Stimulated activated CD4-positive, alpha-beta T cell treated with anti-CD3 and anti-CD28 coated beads, Interleukin-12 subunit alpha, Interleukin-12 subunit beta, amount 100 ng/mL, for 48 hours (primary cell): ENCODE data around the gene NTSR2.
"Not testable (repeated sequence)": the region's sequence is repeated elsewhere in the genome, so short reads cannot be mapped to it uniquely, and the experiment has no call there.

ENCODE experiments used
- DNase-seq, 3 donors: peaks; one replicate each; pipeline ENCODE4 v3.0.0-alpha.2; 2020; ENCODE audit warnings: low read depth in 2 of 3, low spot score in 1 of 3

NTSR2 gene

DNA sequence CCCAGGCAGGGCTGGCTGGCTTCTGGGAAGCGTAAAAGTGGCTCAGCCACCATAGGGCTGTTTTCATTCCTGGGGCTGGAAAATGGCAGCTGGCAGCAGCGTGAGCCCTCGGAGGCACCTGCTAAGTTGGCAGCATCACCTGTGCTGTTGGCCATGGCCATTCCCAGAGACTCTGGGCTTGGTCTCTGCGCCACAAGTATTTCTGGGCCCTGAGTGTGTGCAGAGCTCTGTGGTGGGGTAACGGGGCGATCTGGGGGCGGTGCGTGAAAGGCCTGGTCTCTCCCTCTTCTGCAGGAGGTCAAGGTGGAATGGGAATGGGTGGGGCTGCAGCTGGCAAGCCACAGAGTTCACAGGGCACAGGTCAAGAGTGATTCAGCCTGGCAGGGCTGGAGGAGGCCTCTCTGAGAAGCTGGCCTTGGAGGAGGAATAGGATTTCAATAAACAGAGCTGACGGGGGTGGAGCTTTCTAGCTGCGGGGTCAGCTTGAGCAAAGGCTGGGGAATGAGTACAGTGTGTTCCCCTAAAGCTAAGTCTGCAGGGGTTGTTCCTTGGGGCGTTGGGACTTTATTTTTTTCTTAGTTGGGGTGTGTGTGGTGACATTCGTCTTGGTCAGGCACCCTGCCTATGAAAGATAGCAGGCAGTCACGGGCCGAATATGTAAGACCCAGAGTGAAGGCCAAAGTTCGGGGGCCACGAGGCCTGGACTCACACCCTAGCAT is 10.3 kb upstream of the NTSR2 start:
- no peak for DNase-seq

DNA sequence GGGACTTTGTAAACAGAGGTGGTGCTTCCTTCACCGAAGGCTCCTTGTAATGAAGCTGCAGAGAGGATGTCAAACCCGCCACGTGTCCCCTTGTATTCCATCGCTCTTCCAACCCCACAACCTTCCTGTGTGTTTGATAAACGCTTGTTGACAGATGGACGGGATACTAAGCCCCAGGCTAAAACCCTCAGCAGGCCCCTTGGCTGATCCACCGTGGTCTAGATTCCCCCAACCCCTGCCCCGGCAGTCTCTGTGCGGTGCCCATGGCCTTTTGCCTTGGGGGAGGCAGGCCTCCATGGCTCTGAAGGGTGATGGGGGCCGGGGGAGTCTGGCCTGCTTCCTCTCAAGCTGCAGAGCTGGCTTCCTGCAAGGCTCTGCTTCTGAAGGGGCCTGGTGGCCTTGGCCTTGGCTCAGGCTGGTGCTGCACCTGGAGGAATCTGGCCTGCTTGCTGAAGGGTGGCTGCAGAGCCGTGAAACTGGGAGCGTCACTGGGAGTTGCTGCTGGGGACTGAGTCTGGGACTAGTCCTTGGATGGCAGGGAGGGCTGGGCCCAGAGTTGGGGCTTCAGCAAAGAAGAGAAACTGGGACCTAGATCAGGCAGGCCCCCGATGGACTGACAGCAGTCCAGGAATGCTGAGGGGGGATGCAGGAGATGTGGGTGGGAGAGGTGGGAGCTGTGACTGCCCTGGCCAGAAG is 9.6 kb upstream of the NTSR2 start:
- no peak for DNase-seq

DNA sequence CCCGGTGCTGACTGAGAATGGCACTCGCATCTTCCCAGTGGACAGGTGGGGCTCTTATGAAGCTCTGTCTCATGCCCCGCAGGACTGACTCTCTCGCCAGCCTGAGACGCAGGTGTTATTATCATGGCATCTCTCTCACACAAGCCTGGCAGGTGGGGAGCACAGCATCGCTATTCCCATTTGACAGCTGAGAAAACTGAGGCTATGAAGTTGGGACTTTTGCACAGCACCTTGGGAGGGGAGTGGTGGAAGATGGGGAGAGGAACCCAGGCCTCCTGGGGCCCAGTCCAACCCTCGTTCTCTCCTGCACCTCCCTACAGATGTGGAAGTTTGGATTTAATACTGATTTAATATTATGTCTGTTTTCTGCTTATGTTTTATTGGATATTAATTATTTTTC is 9.0 kb upstream of the NTSR2 start:
- no peak for DNase-seq

DNA sequence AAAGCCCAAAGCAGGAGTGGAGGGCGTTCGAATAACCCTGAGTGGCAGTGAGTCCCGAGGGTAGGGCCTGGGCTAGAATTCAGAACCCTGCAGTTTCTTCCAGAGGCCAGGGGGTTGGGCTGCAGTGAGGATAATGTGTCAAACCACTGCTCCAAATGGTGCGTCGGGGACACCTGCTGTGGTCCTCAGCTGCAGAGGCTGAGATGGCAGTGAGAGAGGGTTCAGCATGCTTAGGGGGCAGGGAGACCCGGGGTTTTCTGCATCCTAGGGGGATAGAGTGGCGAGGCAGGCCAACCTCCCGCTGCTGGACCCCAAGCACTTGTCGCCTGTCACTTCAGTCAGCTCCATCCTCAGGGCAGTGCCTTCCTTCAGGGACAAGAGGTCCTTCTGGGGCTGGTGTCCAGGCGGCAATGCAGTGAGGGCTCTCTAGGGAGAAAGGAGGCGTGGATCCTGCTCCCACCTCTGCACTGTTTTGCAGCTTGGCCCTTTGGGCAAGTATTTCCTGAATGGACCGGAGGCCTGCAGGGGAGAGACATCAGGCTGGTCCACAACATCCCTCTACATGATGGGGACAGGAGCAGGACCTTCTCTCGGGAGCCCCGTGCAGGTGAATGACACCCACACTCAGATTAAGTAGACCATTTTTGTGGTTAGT is 8.4 kb upstream of the NTSR2 start:
- no peak for DNase-seq

DNA sequence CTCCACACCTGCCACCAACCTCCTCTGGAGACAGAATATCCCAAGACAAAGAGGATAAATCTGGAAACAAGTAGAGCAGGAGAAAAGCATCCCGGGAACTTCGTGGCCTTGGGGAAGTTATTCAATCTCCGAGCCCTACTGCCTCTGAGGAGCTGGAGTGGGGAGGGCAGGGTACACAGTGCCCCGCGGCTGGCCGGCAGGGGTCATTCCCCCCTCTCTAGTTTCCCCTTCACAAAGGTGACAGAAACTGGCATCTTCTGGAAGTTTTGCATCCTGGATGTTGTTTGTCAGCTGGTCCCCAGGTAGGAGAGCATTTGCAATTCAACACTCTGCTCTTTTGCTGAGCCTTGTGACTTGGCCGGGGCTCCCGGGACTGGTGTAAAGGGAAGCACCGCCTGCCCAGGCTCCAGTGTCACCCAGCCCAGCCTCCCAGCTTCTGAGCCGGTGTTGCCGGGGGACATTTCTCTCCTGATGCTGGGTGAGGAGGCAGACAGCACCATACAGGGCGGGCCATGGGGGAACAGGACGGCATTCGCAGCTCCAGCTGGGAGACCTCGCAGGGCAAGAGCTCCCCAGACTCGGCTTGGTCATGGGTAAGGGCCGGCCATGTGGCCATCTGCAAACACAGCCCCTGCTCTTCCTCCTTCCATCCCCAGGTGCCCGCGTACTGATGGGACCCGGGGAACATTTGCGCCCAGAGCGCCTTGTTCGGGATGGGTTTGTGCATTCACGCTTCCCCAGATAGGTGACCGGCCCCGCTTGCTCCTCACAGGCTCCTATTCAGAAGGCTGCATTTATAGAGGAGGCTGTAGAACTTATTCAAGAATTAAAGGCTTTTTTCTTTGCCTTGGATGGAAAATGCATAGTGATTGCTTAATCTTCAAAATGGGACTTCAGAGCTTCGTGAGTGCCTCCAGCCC is 7.4 kb upstream of the NTSR2 start:
- DNase-seq: no peak

DNA sequence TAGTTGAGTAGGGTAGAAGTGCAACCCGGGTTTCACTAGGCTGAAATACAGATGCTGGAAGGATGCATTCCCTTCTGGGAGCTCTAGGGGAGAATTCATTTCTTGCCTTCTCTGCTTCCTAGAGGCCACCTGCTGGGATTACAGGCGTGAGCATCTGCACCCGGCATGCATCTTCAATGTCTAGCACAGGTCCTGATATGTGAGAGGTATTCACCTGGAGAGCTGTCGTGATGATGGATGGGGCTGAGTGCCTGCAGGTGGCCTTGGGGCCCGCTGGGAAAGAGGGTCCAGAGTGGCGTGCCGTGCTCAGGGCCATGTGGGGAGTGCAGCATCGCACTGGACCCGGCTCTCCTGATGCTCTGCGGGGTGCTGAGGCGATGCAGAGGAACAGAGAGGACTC is 6.6 kb upstream of the NTSR2 start:
- no peak for DNase-seq

DNA sequence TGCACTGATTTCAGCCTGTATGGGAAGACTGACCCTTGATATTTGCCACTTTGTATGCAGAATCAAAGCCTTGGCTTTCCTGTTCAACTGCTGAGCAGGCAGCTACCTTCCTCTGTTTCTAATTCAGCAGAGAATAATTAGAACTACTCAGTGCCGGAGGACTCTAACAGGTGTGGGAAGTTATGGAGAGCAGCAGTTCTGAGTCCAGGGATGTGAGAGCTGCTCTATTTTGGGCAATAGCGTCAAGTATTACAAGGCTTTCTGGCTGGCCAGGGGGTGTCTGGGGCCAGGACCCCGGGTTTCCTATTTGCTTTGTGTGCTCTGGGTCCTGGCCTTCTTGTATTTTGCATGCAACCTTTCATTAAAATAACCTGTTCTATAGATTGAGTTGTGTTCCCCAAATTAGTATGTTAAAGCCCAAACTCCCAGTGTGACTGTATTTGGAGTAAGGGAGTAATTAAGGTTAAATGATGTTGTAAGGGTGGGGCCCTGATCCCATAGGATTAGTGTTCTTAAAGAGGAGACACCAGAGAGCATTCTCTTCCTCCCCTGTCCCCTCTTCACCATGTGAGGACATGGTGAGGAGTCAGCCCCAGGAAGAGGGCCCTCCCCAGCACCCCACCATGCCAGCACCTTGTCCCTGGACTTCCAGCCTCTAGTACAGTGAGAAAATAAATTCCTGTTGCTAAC is 5.6 kb upstream of the NTSR2 start:
- DNase-seq: no peak

DNA sequence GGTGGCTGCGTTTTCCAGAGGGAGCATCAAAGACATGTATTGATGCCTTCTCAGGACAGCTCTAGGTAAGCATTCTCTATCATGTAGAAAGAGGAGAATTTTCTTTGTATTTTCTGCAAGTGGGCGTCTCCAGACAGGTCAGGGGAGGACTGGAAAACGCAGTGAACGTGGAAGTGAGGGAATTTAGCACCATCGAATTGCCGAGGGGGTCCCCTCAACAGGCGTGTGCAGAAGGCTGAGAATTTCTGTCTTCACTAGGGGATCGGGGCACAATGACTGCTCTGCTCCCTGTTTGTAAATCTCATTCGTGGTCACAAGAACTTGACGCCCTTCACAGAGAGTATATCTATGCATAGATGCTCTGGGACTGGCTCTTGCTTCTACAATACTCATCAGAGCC is 5.0 kb upstream of the NTSR2 start:
- no peak for DNase-seq

DNA sequence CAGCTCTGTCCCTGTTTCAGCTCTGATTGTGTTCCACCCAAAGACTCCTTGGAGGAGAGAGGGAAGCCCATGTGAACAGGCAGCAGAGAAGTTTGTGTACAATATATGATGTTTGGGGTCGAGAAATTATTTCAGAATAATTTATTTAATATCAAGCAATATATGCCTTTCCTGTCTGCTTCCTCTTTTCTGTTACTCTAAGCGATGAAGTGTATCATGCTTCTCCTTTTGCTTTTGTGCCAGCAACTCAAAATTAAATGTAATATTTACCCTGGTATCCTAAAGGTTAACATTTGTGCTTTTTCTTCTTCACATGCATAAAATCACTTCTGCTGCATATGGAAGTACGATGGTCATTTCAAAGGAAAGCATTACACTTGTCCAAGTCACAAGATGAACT is 2.4 kb upstream of the NTSR2 start:
- no peak for DNase-seq

DNA sequence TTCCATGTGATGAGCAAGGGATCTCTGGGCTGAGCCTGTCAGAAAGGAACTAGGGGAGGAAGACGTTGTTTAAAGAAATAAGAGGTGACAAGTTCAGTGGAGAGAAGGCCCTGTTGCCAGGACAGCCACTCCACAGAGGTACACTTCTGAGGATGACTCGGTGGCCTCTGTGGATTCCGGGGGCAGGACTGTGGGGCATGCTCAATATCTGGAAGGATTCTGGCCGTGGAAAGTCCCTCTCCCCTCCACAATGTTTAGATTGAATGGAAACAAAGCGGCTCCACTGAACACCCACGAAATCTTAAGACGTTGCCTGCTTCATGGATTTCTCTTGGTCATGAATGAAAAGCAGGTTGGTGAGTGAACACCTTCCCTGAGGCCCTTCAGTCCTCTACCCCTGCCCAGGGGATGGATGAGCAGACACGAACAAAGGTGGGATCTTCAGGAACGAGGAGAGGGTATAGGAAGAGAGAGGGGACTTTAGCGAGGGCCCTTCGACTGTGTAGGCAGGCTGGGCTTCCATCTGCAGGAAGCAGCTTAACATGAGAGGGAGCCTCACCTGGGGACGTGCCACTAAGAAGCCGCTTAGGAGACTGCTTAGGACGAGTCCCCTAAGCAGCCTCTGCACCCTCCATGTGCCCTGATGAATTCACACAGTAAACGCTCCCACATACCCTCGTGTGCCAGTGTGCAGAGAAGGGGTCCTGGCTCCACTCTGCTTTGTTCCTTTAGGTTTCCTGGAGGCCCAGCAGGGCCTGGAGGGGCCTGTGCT is 1.9 kb downstream of the NTSR2 start:
- DNase-seq: no peak

DNA sequence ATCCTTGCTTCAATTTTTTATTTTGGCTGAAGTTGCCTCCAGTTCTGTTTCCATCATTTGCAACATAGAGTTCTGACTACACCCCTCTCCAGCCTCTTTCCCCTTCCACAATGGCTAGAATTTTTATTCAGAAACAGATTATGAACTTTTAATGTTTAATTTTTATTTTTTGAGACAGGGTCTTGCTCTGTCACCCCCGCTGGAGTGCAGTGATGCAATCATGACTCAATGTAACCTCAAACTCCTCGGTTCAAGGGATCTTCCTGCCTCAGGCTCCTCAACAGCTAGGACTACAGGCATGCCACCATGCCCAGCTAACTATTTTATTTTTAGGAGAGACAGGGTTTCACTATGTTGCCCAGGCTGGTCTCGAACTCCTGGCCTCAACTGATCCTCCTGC is 2.8 kb downstream of the NTSR2 start:
- no peak for DNase-seq

DNA sequence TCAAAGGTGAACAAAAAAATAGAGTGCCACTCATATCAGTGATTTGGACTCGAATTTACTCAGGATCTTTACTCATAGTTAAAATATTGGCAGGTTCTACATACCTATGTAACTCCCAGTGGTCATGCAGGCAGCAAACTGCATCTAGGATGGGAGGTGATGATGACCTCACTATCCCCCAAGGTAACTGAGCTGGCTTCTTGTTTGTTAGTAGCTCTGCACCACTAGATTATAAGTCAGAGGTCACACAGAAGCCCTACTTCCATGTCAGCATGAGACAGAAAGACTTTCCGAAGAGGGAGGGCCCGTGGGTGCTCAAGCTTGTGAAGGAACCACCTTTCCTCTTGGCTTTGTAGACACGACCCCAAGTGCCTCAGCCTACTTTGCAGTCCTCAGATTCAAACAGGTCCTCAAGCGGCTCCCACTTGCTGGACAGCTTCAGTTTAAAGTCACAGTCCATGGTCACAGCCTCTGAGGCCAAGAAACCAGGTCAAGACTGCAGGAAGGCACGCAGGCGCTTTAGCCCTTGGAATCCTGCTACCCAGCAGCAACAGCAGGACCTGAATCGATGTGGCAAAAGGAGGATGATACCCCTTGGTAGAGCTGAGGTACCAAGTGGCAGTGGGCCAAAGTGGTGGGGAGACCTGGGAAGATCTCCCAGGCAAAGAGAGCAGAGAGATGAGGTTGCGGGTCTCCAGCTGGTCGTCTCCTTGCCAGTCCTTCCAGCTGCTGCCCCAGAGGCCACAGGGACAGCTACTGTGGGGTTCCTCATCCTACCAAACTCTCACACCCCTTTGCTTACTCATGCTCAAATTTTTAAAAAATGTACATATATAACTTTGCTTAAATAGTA is 4.3 kb downstream of the NTSR2 start:
- DNase-seq: no peak

DNA sequence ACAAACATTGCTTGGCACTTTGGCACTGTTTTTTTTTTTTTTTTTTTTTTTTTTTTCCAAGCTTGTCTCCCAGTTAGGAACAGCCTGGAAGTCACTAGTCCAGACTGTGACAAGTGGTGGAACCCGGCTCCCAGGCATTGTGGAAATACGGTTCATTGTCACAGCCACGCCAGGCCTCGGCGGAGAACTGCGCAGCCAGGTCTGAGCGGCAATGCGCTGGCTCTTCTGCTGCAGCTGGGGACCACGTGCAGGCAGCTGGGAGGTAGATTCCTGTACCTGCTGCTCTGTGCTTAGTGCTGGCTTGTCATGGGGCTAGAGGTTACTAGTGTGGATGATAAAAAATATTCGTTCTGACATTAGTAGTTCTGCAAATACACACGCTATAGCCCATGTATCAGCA is 5.0 kb downstream of the NTSR2 start:
- DNase-seq: no peak

DNA sequence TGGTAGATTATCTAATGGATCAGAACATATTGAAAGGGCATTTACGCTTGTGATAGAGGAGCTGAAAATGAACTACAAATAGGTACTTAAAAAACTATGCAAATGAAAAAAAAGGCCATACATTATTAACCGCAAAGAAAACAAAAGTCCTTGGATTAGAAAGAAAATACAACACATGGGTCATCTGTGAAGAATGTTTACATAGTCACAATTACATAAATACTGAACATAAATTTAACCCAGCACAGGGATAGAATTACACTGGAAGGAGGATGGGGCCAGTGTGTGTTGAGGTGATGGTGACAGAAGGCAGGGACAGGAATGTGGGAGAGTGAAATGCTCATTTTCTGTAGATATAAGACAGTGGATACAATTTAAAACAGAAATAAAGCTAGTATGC is 6.6 kb downstream of the NTSR2 start:
- no peak for DNase-seq

DNA sequence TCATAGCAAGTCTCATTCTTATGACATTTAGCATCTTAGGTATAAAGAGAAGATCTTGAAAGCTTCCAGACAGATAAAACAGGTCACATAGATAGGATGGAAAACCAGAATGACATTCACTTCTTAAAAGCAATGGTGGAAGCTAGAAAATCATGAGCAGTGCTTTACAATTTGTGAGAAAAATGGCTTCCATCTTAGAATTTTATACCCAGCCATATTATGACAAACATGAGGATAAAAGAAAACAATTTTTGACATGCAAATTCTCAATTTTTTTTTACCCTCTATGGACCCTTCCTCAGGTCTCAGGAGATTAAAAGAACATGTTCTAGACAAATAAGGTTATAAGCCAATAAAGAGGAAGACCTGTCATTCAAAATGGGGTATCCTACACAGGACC is 7.1 kb downstream of the NTSR2 start:
- no peak for DNase-seq

DNA sequence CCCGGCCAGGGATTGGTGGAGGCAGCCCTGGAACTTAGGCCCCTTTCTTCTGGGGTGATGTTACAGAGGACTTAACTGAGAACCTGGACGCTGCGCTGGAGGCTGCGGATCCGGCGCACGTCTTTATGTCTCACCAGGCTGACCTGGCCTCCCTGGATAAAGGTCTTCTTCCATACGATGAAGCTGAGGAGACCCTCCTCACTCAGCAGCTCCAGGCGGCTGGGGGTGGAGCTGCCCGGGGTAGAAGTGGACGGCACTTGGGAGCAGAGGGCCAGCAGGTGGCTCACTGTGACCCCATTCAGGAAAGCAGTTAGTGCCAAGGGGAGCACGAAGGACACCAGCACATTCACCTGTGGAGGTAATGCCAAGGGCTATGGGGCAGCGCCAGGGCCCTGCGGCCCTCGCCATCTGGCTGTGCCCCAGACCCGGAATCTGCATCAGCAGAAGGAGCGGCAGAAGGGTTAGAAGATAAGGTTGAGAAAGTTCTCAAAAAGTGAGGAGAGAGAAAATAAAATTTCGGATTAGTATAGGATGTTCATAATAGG is 8.0 kb downstream of the NTSR2 start:
- no peak for DNase-seq

DNA sequence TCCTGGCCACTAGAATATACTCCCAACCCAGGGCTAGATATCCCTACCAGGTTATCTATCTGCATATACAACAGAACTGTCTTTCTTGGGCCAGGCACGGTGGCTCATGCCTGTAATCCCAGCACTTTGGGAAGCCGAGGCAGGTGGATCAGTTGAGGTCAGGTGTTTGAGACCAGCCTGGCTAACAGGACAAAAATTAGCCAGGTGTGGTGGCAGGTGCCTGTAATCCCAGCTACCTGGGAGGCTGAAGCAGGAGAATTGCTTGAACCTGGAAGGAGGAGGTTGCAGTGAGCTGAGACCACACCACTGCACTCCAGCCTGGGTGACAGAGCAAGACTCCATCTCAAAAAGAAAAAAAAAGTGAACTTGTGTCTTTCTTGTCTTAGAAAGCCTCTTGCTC is 9.6 kb downstream of the NTSR2 start:
- not testable (repeated sequence) for DNase-seq

DNA sequence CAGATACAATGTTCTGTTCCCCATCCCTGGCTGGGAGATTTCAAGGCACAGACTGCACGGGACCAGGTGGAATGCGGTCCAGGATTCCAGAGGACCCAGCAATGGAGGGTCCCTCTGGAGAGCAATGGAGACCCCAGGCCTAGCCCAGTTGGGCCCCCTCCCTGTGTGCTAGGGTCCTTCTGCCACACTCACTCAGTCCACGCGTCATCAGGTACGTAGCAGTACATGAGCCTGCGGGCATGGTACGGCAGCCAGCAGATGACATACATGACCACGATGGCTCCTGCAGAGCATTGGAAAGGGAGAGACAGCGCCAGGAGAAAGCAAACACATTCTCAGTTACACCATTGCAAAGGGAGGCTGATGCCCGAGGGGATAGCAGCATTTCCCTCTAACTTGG is 10.1 kb downstream of the NTSR2 start:
- no peak for DNase-seq

DNA sequence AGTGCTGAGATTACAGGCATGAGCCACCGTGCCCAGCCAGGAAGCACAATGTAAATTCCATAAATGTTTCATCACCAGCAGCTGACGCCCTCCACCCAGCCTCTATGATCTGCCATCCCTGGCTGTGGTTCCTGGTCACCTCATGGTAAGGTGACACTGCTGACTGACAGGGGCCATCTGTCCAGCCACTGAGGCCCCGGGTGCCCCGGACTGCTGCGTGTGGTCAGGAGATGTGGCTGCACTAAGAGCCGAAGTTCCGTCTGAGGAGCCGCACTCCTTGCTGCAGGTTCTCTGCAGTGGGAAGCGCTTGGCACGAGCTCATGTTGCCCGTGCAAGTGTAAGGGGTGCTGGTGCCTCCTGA is 10.9 kb downstream of the NTSR2 start:
- no peak for DNase-seq
